ENCODE measurements around the gene MOXD1. TPM values are rescaled to one million over a fixed set of nuclear protein-coding genes. Genes with fewer than 3 reads are reported as not detected.

Gene MOXD1
- polyA plus RNA-seq, 4 donors: 0.45 to 5.3 (median 2.2) TPM

- 82 to 87% (median 83%) methylated on average over 4 of the region's 4 CpGs for WGBS, 3 donors
- no peaks in the 10 kb centered on the region for H3K36me3 ChIP-seq (ENCODE audit: control insufficient read depth in 3 of 3, insufficient read depth in 2 of 3, low read depth in 1 of 3, low read length in 3 of 3)
- no peak for FAIRE-seq
- no peaks in the 10 kb centered on the region for H3K9me3 ChIP-seq (ENCODE audit: control insufficient read depth in 2 of 2, insufficient read depth in 1 of 2, low read depth in 1 of 2, low read length in 1 of 2)
- H3K4me1 ChIP-seq (ENCODE audit: control insufficient read depth in 3 of 3, insufficient read depth in 2 of 3, low read depth in 1 of 3, low read length in 2 of 3): no peaks in the 10 kb centered on the region
- H3K4me3 ChIP-seq (ENCODE audit: low read depth in 1 of 3, low read length in 3 of 3): no peak overlapping the region
- H3K27ac ChIP-seq (ENCODE audit: low read depth in 1 of 3, low read length in 2 of 3): no peak overlapping the region
- H3K27me3 ChIP-seq (ENCODE audit: control insufficient read depth in 3 of 3, insufficient read depth in 3 of 3, low read length in 3 of 3): no peaks in the 10 kb centered on the region
- DNase-seq: no peak
These were observed 31.7 kb downstream of the MOXD1 start for GRCh38 chr6:132369526-132369925.

DNA sequence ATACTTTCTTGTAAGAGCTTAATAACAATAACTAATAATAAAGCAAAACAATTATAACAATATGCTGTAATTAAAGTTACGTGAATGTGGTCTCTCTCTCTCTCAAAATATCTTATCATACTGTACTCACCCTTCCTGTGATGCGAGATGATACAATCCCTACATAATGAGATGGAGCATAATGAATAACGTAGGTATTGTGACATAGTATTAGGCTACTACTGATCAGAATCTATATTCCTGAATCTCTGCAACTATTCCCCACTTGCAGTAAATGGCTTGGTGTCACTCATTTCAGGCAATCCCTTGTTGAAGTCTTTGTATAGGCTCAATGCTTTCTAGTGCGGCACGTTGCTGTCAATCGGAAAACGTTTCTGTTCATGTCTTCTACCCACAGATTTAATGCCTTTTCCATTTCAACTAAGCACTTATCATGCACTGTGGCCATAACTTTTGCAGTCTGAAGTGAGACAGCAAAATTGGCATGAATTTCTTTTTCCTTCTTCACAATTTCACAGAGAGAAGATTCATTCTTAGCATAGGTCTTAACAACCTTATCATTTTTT, 32.3 kb downstream of the MOXD1 start:
- FAIRE-seq: no peak

GRCh38 chr6:132365281-132365907, 35.9 kb downstream of the MOXD1 start:
- Histone ChIP-seq H3K36me3 (ENCODE audit: control insufficient read depth in 3 of 3, insufficient read depth in 2 of 3, low read depth in 1 of 3, low read length in 3 of 3) (no peaks in the 10 kb centered on the region), H3K27ac (ENCODE audit: low read depth in 1 of 3, low read length in 2 of 3) (peak overlapping the region in 1 of 3 donors; percentile 18), H3K4me3 (ENCODE audit: low read depth in 1 of 3, low read length in 3 of 3) (no peak overlapping the region), H3K27me3 (ENCODE audit: control insufficient read depth in 3 of 3, insufficient read depth in 3 of 3, low read length in 3 of 3) (no peaks in the 10 kb centered on the region), H3K9me3 (ENCODE audit: control insufficient read depth in 2 of 2, insufficient read depth in 1 of 2, low read depth in 1 of 2, low read length in 1 of 2) (no peaks in the 10 kb centered on the region), H3K4me1 (ENCODE audit: control insufficient read depth in 3 of 3, insufficient read depth in 2 of 3, low read depth in 1 of 3, low read length in 2 of 3) (no peaks in the 10 kb centered on the region)
- 25 to 28% (median 27%) methylated on average over 4 of the region's 4 CpGs for WGBS, 3 donors
- no peak for DNase-seq
- FAIRE-seq: no peak

More for the DNA sequence above, 32.3 kb downstream of the MOXD1 start:
- H3K9me3 ChIP-seq (ENCODE audit: control insufficient read depth in 2 of 2, insufficient read depth in 1 of 2, low read depth in 1 of 2, low read length in 1 of 2): no peaks in the 10 kb centered on the region
- no peaks in the 10 kb centered on the region for H3K27me3 ChIP-seq (ENCODE audit: control insufficient read depth in 3 of 3, insufficient read depth in 3 of 3, low read length in 3 of 3)
- no peak overlapping the region for H3K4me3 ChIP-seq (ENCODE audit: low read depth in 1 of 3, low read length in 3 of 3)
- no peak overlapping the region for H3K27ac ChIP-seq (ENCODE audit: low read depth in 1 of 3, low read length in 2 of 3)
- DNase-seq: no peak
- no peaks in the 10 kb centered on the region for H3K4me1 ChIP-seq (ENCODE audit: control insufficient read depth in 3 of 3, insufficient read depth in 2 of 3, low read depth in 1 of 3, low read length in 2 of 3)
- no peaks in the 10 kb centered on the region for H3K36me3 ChIP-seq (ENCODE audit: control insufficient read depth in 3 of 3, insufficient read depth in 2 of 3, low read depth in 1 of 3, low read length in 3 of 3)
- 82 to 85% (median 84%) methylated on average over 7 of the region's 7 CpGs for WGBS, 3 donors

- H3K4me1 ChIP-seq (ENCODE audit: control insufficient read depth in 3 of 3, insufficient read depth in 2 of 3, low read depth in 1 of 3, low read length in 2 of 3): no peaks in the 10 kb centered on the region
- no peaks in the 10 kb centered on the region for H3K9me3 ChIP-seq (ENCODE audit: control insufficient read depth in 2 of 2, insufficient read depth in 1 of 2, low read depth in 1 of 2, low read length in 1 of 2)
- H3K27me3 ChIP-seq (ENCODE audit: control insufficient read depth in 3 of 3, insufficient read depth in 3 of 3, low read length in 3 of 3): no peaks in the 10 kb centered on the region
- FAIRE-seq: no peak
- no peaks in the 10 kb centered on the region for H3K36me3 ChIP-seq (ENCODE audit: control insufficient read depth in 3 of 3, insufficient read depth in 2 of 3, low read depth in 1 of 3, low read length in 3 of 3)
- H3K27ac ChIP-seq (ENCODE audit: low read depth in 1 of 3, low read length in 2 of 3): no peak overlapping the region
- no peak for DNase-seq
- 35 to 51% (median 49%) methylated on average over 5 of the region's 5 CpGs for WGBS, 3 donors
- H3K4me3 ChIP-seq (ENCODE audit: low read depth in 1 of 3, low read length in 3 of 3): no peak overlapping the region
These were observed 36.8 kb downstream of the MOXD1 start for GRCh38 chr6:132364306-132365074.

- WGBS, 3 donors: 38 to 62% (median 49%) methylated on average over 6 of the region's 6 CpGs
- no peaks in the 10 kb centered on the region for H3K36me3 ChIP-seq (ENCODE audit: control insufficient read depth in 3 of 3, insufficient read depth in 2 of 3, low read depth in 1 of 3, low read length in 3 of 3)
- H3K4me3 ChIP-seq (ENCODE audit: low read depth in 1 of 3, low read length in 3 of 3): no peak overlapping the region
- no peak overlapping the region for H3K27ac ChIP-seq (ENCODE audit: low read depth in 1 of 3, low read length in 2 of 3)
- H3K9me3 ChIP-seq (ENCODE audit: control insufficient read depth in 2 of 2, insufficient read depth in 1 of 2, low read depth in 1 of 2, low read length in 1 of 2): no peaks in the 10 kb centered on the region
- H3K27me3 ChIP-seq (ENCODE audit: control insufficient read depth in 3 of 3, insufficient read depth in 3 of 3, low read length in 3 of 3): no peaks in the 10 kb centered on the region
- no peaks in the 10 kb centered on the region for H3K4me1 ChIP-seq (ENCODE audit: control insufficient read depth in 3 of 3, insufficient read depth in 2 of 3, low read depth in 1 of 3, low read length in 2 of 3)
- no peak for DNase-seq
- FAIRE-seq: no peak
These were observed 38.7 kb downstream of the MOXD1 start for GRCh38 chr6:132362442-132363185.

GRCh38 chr6:132361101-132361500, 40.2 kb downstream of the MOXD1 start:
- H3K27me3 ChIP-seq (ENCODE audit: control insufficient read depth in 3 of 3, insufficient read depth in 3 of 3, low read length in 3 of 3): no peaks in the 10 kb centered on the region
- H3K4me1 ChIP-seq (ENCODE audit: control insufficient read depth in 3 of 3, insufficient read depth in 2 of 3, low read depth in 1 of 3, low read length in 2 of 3): no peaks in the 10 kb centered on the region
- no peaks in the 10 kb centered on the region for H3K9me3 ChIP-seq (ENCODE audit: control insufficient read depth in 2 of 2, insufficient read depth in 1 of 2, low read depth in 1 of 2, low read length in 1 of 2)
- WGBS, 3 donors: 65 to 76% (median 72%) methylated on average over 1 of the region's 1 CpG
- no peak for DNase-seq
- no peaks in the 10 kb centered on the region for H3K36me3 ChIP-seq (ENCODE audit: control insufficient read depth in 3 of 3, insufficient read depth in 2 of 3, low read depth in 1 of 3, low read length in 3 of 3)
- H3K4me3 ChIP-seq (ENCODE audit: low read depth in 1 of 3, low read length in 3 of 3): no peak overlapping the region
- FAIRE-seq: no peak
- H3K27ac ChIP-seq (ENCODE audit: low read depth in 1 of 3, low read length in 2 of 3): no peak overlapping the region

DNA sequence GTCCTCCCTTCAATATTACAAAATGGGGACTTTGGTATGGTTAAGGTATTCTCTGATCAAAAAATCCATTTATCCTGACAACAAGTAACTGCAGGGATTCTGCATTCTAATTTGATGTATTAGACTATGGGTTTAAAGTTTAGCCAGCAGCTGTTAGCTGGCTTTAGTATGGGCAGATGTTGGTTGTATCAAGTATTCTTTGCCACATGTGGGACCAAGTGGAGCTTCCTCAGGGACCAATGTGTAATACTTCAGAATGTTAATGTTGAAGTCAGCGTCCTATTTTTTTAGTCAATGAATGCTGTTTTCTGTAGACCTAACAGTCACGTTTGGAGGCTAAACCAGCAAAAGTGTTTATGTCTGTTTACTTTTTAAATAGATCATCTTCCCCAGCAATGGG, 41.4 kb downstream of the MOXD1 start:
- Histone ChIP-seq H3K27me3 (ENCODE audit: control insufficient read depth in 3 of 3, insufficient read depth in 3 of 3, low read length in 3 of 3) (no peaks in the 10 kb centered on the region), H3K9me3 (ENCODE audit: control insufficient read depth in 2 of 2, insufficient read depth in 1 of 2, low read depth in 1 of 2, low read length in 1 of 2) (no peaks in the 10 kb centered on the region), H3K36me3 (ENCODE audit: control insufficient read depth in 3 of 3, insufficient read depth in 2 of 3, low read depth in 1 of 3, low read length in 3 of 3) (no peaks in the 10 kb centered on the region), H3K4me3 (ENCODE audit: low read depth in 1 of 3, low read length in 3 of 3) (no peak overlapping the region), H3K27ac (ENCODE audit: low read depth in 1 of 3, low read length in 2 of 3) (no peak overlapping the region), H3K4me1 (ENCODE audit: control insufficient read depth in 3 of 3, insufficient read depth in 2 of 3, low read depth in 1 of 3, low read length in 2 of 3) (no peaks in the 10 kb centered on the region)
- no peak for FAIRE-seq
- 57 to 69% (median 64%) methylated on average over 2 of the region's 2 CpGs for WGBS, 3 donors
- no peak for DNase-seq

DNA sequence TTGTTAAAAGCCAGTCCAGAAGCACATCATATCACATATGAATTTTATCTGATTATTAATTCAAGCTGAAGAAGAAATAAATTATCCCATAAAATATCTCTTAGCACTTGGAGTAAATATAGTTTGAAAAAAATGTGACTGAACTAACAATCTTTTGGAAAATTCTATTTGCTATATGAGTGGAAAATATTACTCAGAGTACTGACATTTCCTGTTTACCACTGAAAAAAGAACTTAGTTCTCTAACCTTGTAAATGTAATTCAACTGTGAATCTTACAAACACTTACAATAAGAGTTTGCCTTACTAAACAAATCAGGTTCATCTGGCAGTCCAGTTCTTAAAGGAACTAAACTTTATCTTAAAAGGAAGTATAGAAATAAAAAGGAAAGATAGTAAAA, 44.2 kb downstream of the MOXD1 start:
- Histone ChIP-seq H3K27me3 (ENCODE audit: control insufficient read depth in 3 of 3, insufficient read depth in 3 of 3, low read length in 3 of 3) (no peaks in the 10 kb centered on the region), H3K4me3 (ENCODE audit: low read depth in 1 of 3, low read length in 3 of 3) (no peak overlapping the region), H3K4me1 (ENCODE audit: control insufficient read depth in 3 of 3, insufficient read depth in 2 of 3, low read depth in 1 of 3, low read length in 2 of 3) (no peaks in the 10 kb centered on the region), H3K9me3 (ENCODE audit: control insufficient read depth in 2 of 2, insufficient read depth in 1 of 2, low read depth in 1 of 2, low read length in 1 of 2) (no peaks in the 10 kb centered on the region), H3K27ac (ENCODE audit: low read depth in 1 of 3, low read length in 2 of 3) (no peak overlapping the region), H3K36me3 (ENCODE audit: control insufficient read depth in 3 of 3, insufficient read depth in 2 of 3, low read depth in 1 of 3, low read length in 3 of 3) (no peaks in the 10 kb centered on the region)
- DNase-seq (no peak), FAIRE-seq (peak; percentile 57)
